Measurements from ENCODE around the gene MCRIP2. TPM values are rescaled to one million over a fixed set of nuclear protein-coding genes. Genes with fewer than 3 reads are reported as not detected.

Gene MCRIP2
- total and polyA plus RNA-seq, 10 donors, result 23.6 to 106 (median 41.8) TPM

GRCh38 chr16:669666-670065, 28.0 kb downstream of the MCRIP2 start:
- Histone ChIP-seq H3K4me3 (peak overlapping the region in 2 of 8 donors; percentile 7 to 99), H3K27me3 (replicated peaks in 1 of 7) (peaks cover 0 to 4% (median 0%) of the 10 kb centered on the region in 7 donors), H3K27ac (no peak overlapping the region), H3K36me3 (peaks cover 0 to 57% (median 45%) of the 10 kb centered on the region in 6 donors), H3K9me3 (no peaks in the 10 kb centered on the region), H3K4me1 (peaks cover 17 to 55% (median 37%) of the 10 kb centered on the region in 6 donors)
- TF ChIP-seq POLR2A (IDR thresholded peaks at IDR 0.05), result no peak
- TF ChIP-seq, protein P1, sequence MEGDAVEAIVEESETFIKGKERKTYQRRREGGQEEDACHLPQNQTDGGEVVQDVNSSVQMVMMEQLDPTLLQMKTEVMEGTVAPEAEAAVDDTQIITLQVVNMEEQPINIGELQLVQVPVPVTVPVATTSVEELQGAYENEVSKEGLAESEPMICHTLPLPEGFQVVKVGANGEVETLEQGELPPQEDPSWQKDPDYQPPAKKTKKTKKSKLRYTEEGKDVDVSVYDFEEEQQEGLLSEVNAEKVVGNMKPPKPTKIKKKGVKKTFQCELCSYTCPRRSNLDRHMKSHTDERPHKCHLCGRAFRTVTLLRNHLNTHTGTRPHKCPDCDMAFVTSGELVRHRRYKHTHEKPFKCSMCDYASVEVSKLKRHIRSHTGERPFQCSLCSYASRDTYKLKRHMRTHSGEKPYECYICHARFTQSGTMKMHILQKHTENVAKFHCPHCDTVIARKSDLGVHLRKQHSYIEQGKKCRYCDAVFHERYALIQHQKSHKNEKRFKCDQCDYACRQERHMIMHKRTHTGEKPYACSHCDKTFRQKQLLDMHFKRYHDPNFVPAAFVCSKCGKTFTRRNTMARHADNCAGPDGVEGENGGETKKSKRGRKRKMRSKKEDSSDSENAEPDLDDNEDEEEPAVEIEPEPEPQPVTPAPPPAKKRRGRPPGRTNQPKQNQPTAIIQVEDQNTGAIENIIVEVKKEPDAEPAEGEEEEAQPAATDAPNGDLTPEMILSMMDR (IDR thresholded peaks at IDR 0.05 in 8 of 11, conservative IDR thresholded peaks at IDR 0.05 in 3 of 11), result no peak
- no peak for TF ChIP-seq POLR2AphosphoS5 (IDR thresholded peaks at IDR 0.05)
- intact Hi-C loops (cut with DNase I; ENCODE audit: low total_unique reads), result no loop called here
- WGBS, 5 donors, result 85 to 97% (median 94%) methylated on average over 12 to 13 of the region's 13 CpGs
- no peak for DNase-seq

- TF ChIP-seq POLR2A (IDR thresholded peaks at IDR 0.05) (no peak), POLR2AphosphoS5 (IDR thresholded peaks at IDR 0.05) (peak in 1 of 3 donors; percentile 21)
- TF ChIP-seq, protein P1 (IDR thresholded peaks at IDR 0.05 in 8 of 11, conservative IDR thresholded peaks at IDR 0.05 in 3 of 11), result no peak
- no peak overlapping the region for H3K27ac ChIP-seq
- intact Hi-C loops (cut with DNase I; ENCODE audit: low total_unique reads), result no loop called here
- DNase-seq, result no peak
- 93 to 97% (median 94%) methylated on average over 48 to 52 of the region's 52 CpGs for WGBS, 5 donors
- H3K4me3 ChIP-seq, result no peak overlapping the region
- peaks cover 24 to 66% (median 47%) of the 10 kb centered on the region in 6 donors for H3K4me1 ChIP-seq
- H3K36me3 ChIP-seq, result peaks cover 0 to 57% (median 45%) of the 10 kb centered on the region in 6 donors
- H3K27me3 ChIP-seq (replicated peaks in 1 of 7), result peaks cover 0 to 15% (median 5%) of the 10 kb centered on the region in 7 donors
- no peaks in the 10 kb centered on the region for H3K9me3 ChIP-seq
These were observed 29.1 kb downstream of the MCRIP2 start for GRCh38 chr16:670485-671352.

DNA sequence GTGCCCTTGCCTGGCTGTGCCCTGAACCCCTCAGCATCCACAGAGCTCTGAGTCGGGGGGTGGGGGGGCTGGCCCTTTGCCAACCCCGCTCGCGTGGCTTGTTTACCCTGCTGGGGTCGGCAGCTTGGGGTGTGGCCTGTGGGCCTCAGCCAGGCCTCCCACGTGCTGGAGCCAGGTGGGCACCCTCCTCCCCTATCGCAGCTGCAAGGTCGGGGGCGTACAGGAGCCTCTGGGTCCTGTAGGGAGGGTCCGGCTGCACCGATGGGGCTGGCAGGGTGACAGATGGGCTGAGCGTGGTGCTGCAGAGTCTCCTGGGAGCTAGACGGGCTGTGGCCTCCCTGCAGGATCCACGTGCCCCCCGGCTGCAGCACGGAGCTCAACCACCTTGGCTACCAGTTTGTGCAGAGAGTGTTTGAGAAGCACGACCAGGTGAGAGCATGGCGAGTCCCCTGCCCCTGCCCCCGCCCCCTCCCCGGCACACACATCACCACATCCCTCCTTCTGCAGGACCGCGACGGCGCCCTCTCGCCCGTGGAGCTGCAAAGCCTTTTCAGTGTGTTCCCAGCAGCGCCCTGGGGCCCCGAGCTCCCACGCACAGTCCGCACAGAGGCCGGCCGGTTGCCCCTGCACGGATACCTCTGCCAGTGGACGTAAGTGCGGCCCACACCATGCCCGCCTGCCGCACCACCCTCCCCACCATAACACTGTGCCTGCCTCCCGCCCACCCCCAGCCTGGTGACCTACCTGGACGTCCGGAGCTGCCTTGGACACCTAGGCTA, 29.9 kb downstream of the MCRIP2 start:
- H3K36me3 ChIP-seq, result peaks cover 0 to 57% (median 45%) of the 10 kb centered on the region in 6 donors
- H3K4me3 ChIP-seq, result no peak overlapping the region
- H3K27me3 ChIP-seq (replicated peaks in 1 of 7), result peaks cover 0 to 23% (median 7%) of the 10 kb centered on the region in 7 donors
- intact Hi-C loops (cut with DNase I; ENCODE audit: low total_unique reads), result no loop called here
- WGBS, 5 donors, result 88 to 97% (median 90%) methylated on average over 13 to 40 of the region's 40 CpGs
- no peak for DNase-seq
- H3K27ac ChIP-seq, result no peak overlapping the region
- H3K9me3 ChIP-seq, result no peaks in the 10 kb centered on the region
- TF ChIP-seq, protein P1 (IDR thresholded peaks at IDR 0.05 in 8 of 11, conservative IDR thresholded peaks at IDR 0.05 in 3 of 11), result no peak
- TF ChIP-seq POLR2AphosphoS5 (IDR thresholded peaks at IDR 0.05) (no peak), POLR2A (IDR thresholded peaks at IDR 0.05) (no peak)
- H3K4me1 ChIP-seq, result peaks cover 28 to 71% (median 51%) of the 10 kb centered on the region in 6 donors

All from spleen (tissue), 11 donors.